ENCODE data around the gene TEX36. TPM values are rescaled to one million over a fixed set of nuclear protein-coding genes. Genes with fewer than 3 reads are reported as not detected.
"Not testable (repeated sequence)": the region's sequence is repeated elsewhere in the genome, so short reads cannot be mapped to it uniquely, and the experiment has no call there.

The TEX36 gene
- total and polyA plus RNA-seq, 2 donors (not counting 1 experiment from before 2014, with no cell fraction given) = not detected

GRCh38 chr10:125620401-125620800 lies 62.6 kb downstream of the TEX36 start:
- Mint-ChIP-seq H3K27me3 (peaks cover 10% of the 10 kb centered on the region), H3K27ac (no peak overlapping the region), H3K9me3 (ENCODE audit: insufficient read depth) (no peaks in the 10 kb centered on the region), H3K4me3 (no peak overlapping the region), H3K4me1 (no peaks in the 10 kb centered on the region)
- ChIA-PET CTCF (no interaction called here), POLR2A (no interaction called here)
- H3K4me3 ChIP-seq (ENCODE audit: control extremely low read depth in 1 of 5, extremely low read depth in 1 of 5, insufficient read depth in 1 of 5, low read depth in 2 of 5, low read length in 4 of 5) = no peak overlapping the region
- no CpG with 5 or more reads among the region's 1 CpG for WGBS (ENCODE audit: insufficient coverage)
- H3K9me3 ChIP-seq (ENCODE audit: control extremely low read depth in 1 of 3, control insufficient read depth in 2 of 3, insufficient read depth in 1 of 3, low read length in 2 of 3) = peaks cover 0 to 3% (median 0%) of the 10 kb centered on the region in 3 donors
- TF ChIP-seq CTCF (IDR thresholded peaks at IDR 0.05) (no peak), EZH2 (IDR thresholded peaks at IDR 0.05; ENCODE audit: borderline replicate concordance, insufficient read depth, low read depth, low read length, poor library complexity, severe bottlenecking) (no peak)
- no peak overlapping the region for H3K4me2 ChIP-seq (replicated peaks; ENCODE audit: low read depth, low read length, poor library complexity, severe bottlenecking)
- DNase-seq = no peak
- H3K27me3 ChIP-seq (replicated peaks in 1 of 4; ENCODE audit: control extremely low read depth in 1 of 4, control insufficient read depth in 3 of 4, insufficient read depth in 4 of 4, low read length in 3 of 4) = peaks cover 0 to 4% (median 0%) of the 10 kb centered on the region in 4 experiments
- no peak for ATAC-seq (ENCODE audit: low read depth)
- no peak overlapping the region for H3K27ac ChIP-seq (ENCODE audit: low read length in 2 of 2)
- no peaks in the 10 kb centered on the region for H4K20me1 ChIP-seq (ENCODE audit: control insufficient read depth, insufficient read depth, low read length, poor library complexity, severe bottlenecking)
- H3K36me3 ChIP-seq (replicated peaks in 1 of 2; ENCODE audit: control extremely low read depth in 1 of 2, control insufficient read depth in 1 of 2, extremely low read depth in 1 of 2, insufficient read depth in 2 of 2, low read length in 1 of 2) = no peaks in the 10 kb centered on the region
- no peaks in the 10 kb centered on the region for H3K79me2 ChIP-seq (ENCODE audit: control insufficient read depth, insufficient read depth, low read length)
- H3K9ac ChIP-seq (ENCODE audit: low read length) = no peak overlapping the region
- intact Hi-C loops (cut with micrococcal nuclease) = no loop called here
- no peaks in the 10 kb centered on the region for H3K4me1 ChIP-seq (ENCODE audit: control insufficient read depth in 2 of 2, insufficient read depth in 2 of 2, low read length in 2 of 2)
- no peak overlapping the region for H2AFZ ChIP-seq (ENCODE audit: insufficient read depth, low read depth, low read length, poor library complexity, severe bottlenecking)

DNA sequence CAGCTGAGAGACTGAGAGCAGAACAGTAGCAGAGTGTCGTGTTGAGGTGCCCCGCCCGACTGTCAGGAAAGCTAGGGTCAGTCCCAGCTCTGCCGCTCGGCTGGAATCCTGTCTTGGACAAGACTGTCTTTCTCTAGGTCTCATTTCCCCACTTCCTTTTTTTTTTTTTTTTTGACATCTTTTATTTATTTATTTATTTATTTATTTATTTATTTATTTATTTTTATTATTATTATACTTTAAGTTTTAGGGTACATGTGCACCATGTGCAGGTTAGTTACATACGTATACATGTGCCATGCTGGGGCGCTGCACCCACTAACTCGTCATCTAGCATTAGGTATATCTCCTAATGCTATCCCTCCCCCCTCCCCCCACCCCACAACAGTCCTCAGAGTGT lies 69.9 kb downstream of the TEX36 start:
- H2AFZ ChIP-seq (ENCODE audit: insufficient read depth, low read depth, low read length, poor library complexity, severe bottlenecking); DNase-seq; H3K9ac ChIP-seq (ENCODE audit: low read length); H3K4me2 ChIP-seq (replicated peaks; ENCODE audit: low read depth, low read length, poor library complexity, severe bottlenecking); H3K27ac Mint-ChIP-seq; H4K20me1 ChIP-seq (ENCODE audit: control insufficient read depth, insufficient read depth, low read length, poor library complexity, severe bottlenecking); H3K4me3 Mint-ChIP-seq; intact Hi-C loops (cut with micrococcal nuclease); H3K27ac ChIP-seq (ENCODE audit: low read length in 2 of 2); H3K4me1 ChIP-seq (ENCODE audit: control insufficient read depth in 2 of 2, insufficient read depth in 2 of 2, low read length in 2 of 2); H3K4me3 ChIP-seq (ENCODE audit: control extremely low read depth in 1 of 5, extremely low read depth in 1 of 5, insufficient read depth in 1 of 5, low read depth in 2 of 5, low read length in 4 of 5); H3K9me3 Mint-ChIP-seq (ENCODE audit: insufficient read depth); CTCF ChIA-PET; H3K79me2 ChIP-seq (ENCODE audit: control insufficient read depth, insufficient read depth, low read length); ATAC-seq (ENCODE audit: low read depth); H3K36me3 ChIP-seq (replicated peaks in 1 of 2; ENCODE audit: control extremely low read depth in 1 of 2, control insufficient read depth in 1 of 2, extremely low read depth in 1 of 2, insufficient read depth in 2 of 2, low read length in 1 of 2); POLR2A ChIA-PET; H3K4me1 Mint-ChIP-seq; H3K27me3 ChIP-seq (replicated peaks in 1 of 4; ENCODE audit: control extremely low read depth in 1 of 4, control insufficient read depth in 3 of 4, insufficient read depth in 4 of 4, low read length in 3 of 4); H3K27me3 Mint-ChIP-seq; H3K9me3 ChIP-seq (ENCODE audit: control extremely low read depth in 1 of 3, control insufficient read depth in 2 of 3, insufficient read depth in 1 of 3, low read length in 2 of 3): not testable (repeated sequence)
- WGBS (ENCODE audit: insufficient coverage) = 94% methylated on average over 3 of the region's 8 CpGs
